Germinal center (tissue), 1 donor: ENCODE results near the gene SLC36A1.

Experiments used
- DNase-seq: peaks from one replicate; pipeline ENCODE4 v3.0.0; 2012; ENCODE audit warnings: mixed read lengths, low spot score

SLC36A1 gene

GRCh38 chr5:151451626-151452520, 4.5 kb downstream of the SLC36A1 start:
- no peak for DNase-seq

GRCh38 chr5:151454166-151454565, 6.8 kb downstream of the SLC36A1 start:
- no peak for DNase-seq

DNA sequence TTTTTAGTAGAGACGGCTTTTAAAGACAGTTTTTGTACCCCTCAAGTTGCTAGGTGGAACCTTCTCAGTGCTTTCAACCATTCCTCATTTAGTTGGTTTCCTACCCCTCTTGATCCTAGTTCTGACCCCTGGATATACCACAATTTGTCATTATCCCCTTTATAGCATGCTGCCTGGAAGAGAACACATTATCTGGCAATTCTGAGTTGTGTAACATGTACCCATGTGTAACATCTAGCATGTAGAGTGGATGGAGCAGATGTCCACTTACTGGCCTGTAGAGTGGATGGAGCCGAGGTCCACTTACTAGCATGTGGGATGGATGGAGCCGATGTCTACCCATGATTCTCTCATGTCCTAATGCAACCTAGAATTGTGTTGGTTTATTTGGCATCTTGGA, 7.5 kb downstream of the SLC36A1 start:
- no peak for DNase-seq

DNA sequence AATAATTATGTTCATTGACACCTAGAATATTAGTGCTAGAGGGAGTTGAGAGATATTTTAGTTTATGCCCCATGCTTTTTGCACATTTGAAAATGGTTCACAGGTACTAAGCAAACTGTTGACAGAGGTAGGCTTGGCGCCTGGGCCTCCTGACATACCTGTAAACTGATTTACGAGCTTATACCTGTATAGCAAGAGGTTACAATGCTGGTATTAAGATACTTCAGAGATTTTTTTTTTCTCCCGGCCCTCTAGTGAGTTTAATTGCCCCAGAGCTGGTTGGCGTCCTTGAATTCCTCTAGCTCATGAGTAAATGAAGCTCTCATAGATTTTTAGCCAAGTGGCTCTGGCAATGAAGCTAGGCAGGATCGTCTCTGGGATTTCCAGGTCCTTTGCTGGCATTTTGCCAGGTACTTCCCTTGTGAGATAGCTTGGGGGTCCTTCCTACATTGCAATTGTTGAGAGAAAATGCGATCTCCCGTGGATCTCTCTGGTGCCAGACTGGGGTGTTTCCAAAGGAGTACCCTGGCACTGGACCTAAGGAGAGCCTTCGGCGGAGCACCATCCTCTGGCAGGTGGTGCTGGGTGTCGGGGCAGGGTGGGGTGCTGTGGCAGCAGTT, 9.0 kb downstream of the SLC36A1 start:
- no peak for DNase-seq

- DNase-seq: no peak
Observed at GRCh38 chr5:151458314-151458713, 10.9 kb downstream of the SLC36A1 start.

DNA sequence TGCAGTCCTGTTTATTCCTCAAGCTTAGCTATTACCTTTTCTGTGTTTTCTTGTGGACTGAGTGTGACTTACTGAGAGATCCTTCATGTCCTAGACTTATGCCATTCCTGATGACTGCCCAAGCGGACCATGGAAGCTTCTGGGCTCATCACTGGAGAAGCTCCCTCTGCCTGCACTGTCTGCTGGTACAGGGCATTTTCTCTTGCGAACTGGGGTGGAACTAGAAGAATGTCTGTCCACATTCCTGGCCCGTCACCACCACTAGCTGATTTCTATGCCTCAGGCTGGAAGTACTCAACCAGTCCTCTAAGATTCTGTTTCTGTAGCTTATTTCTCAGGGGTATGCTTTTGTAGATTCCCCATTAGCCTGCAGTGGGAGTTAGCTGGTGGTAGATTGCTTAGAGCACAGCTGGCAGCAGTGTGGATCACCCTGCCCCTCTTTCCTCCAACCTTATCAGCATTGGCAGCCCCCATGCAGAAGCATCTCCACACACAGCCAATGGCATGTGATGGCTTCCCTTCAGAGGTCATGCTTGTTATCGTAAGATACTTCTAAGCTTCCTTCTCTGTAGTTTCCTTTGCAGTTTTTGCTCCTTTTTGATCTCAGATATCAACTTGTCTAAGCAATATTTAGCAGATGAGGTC, 12.4 kb downstream of the SLC36A1 start:
- DNase-seq: no peak

DNA sequence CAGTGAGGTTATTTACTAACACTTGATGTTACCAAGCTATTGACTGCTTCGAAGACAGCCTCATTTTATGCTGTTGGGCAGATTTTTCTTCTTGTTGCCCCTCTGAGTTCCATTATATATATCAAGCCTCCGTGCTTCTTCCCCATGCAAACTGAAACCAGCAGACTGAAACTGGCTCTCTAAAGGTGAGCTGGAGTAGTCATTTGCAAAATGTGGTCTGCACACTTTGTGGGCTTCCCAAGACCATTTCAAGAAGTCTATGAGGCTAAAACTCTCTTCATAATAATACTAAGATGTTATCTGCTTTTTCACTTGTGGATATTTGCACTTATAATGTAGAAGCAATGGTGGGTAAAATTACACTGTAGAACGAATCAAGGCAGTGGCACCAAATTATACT, 13.9 kb downstream of the SLC36A1 start:
- no peak for DNase-seq

- no peak for DNase-seq
Observed at GRCh38 chr5:151463137-151464029, 16.0 kb downstream of the SLC36A1 start.

GRCh38 chr5:151464101-151464500, 16.7 kb downstream of the SLC36A1 start:
- DNase-seq: no peak

GRCh38 chr5:151465476-151465875, 18.1 kb downstream of the SLC36A1 start:
- DNase-seq: no peak

DNA sequence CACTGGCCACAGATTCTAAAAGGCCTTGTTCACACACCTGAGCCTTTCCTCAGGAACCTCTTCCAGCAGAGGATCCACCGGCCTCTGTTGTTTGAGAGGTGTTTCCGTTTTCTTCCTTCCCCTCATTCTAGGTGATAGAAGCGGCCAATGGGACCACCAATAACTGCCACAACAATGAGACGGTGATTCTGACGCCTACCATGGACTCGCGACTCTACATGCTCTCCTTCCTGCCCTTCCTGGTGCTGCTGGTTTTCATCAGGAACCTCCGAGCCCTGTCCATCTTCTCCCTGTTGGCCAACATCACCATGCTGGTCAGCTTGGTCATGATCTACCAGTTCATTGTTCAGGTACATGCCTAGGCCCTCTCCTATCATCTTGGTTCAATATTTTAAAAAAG, 20.2 kb downstream of the SLC36A1 start:
- DNase-seq: no peak

GRCh38 chr5:151469386-151469785, 22.0 kb downstream of the SLC36A1 start:
- DNase-seq: no peak

DNA sequence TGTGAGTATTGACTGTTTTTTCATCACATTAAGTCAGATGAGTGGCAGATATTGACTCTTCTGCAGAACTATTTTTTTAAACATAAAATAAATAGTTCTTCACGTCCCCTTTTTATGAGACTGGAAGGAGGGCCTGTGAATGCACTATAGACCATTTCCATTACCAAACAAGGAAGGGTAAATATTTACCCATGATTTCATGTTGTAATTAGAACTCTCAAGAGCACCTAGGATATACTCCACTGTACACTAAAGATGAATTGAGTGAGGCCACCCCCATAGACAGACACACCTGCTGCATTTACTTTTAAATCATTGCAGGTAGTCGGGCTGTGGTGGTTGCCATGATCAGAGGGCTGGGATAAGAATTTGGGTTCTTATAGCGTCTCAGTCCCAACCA, 22.6 kb downstream of the SLC36A1 start:
- DNase-seq: no peak

DNA sequence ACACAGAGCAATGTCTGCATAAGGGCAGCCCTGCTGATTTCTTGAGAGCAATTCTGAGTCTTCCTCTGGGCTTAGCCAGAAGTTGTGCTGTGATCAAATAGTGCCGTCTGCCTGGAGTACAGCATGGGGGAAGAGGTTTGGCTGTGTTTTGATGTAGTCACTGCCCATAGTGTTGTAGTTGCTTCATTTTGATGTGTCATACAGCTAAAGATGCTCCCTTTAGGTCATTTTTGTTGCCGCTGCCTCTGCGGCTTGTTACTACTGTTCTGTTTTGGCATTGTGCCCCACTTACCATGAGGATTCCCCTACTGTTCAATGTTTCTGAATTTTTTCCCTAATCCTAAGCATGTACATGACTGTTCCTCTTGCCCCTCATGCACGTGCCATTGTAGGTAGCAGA, 23.0 kb downstream of the SLC36A1 start:
- no peak for DNase-seq

DNA sequence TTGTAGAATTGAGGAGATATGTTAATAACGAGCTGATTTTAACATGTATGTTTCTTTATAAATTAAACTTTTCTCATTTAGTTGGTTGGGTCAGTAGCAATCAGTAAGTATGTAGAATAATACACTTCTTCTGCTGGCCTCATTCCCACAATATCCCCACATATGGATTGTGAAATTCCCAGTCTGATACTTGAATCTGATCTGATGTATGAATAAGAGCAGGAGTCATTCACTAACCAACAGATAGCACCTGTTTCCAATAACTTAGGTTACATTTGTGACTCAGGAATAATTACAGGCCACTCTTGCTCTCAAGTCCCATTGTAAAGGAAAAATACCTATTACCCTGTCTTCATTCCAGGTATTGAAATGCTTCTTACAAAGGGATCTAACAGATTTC, 23.9 kb downstream of the SLC36A1 start:
- DNase-seq: no peak

DNA sequence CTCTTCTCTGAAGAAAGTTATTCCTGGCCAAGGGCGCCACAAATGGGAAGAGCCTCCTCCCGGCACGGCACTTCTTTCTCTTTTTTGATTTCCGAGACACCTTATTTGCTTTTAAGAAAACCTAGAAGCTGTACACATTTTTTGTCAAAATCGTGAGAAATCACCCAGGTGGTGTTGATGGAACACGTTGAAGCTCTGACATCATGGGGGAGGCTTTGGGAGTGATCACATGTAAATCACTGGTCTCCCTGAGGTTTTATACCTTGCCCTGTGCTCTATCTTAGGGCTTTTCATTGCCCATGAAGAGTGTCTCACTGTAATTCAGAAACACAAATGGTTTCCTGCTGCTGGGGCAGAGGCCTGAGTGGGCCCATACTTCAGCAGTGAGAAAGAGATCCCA, 27.4 kb downstream of the SLC36A1 start:
- no peak for DNase-seq

DNA sequence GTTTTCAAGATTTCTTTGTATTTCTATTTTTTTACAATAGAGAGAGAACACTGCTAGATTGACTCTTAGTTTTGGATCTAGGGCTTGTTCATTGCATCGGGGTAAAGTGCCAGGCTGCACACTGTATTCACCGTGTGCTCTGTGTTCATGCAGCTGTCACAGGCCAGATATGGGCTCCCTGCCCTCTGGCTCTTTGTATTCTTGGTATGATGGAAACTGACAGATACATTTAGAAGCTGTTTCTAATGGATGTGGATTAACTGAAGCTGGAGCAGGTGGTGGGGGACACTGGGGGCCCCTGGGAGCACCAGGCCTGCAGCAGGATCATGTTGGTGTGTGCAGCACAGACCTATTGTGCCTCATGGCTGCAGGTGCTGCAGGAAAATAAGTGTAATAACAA, 28.0 kb downstream of the SLC36A1 start:
- no peak for DNase-seq

- DNase-seq: no peak
Observed at GRCh38 chr5:151476016-151476415, 28.6 kb downstream of the SLC36A1 start.

- DNase-seq: no peak
Observed at GRCh38 chr5:151477101-151477500, 29.7 kb downstream of the SLC36A1 start.

GRCh38 chr5:151480384-151481293, 33.2 kb downstream of the SLC36A1 start:
- no peak for DNase-seq

GRCh38 chr5:151483176-151483575, 35.8 kb downstream of the SLC36A1 start:
- no peak for DNase-seq
